ENCODE results near the gene CHRNA5.
"Not testable (repeated sequence)": the region's sequence is repeated elsewhere in the genome, so short reads cannot be mapped to it uniquely, and the experiment has no call there.

CHRNA5 gene

GRCh38 chr15:78565097-78565950 lies at the start of gene CHRNA5:
Gene CHRNA5 (plus strand): TSS chr15:78565520. CDS start chr15:78565720, 200 bp downstream.
- peak; percentile 41 for DNase-seq

GRCh38 chr15:78520035-78520434 lies 45.3 kb upstream of the CHRNA5 start:
- not testable (repeated sequence) for DNase-seq

GRCh38 chr15:78524230-78524629 lies 41.1 kb upstream of the CHRNA5 start:
- DNase-seq, result no peak

GRCh38 chr15:78527325-78527724 lies 38.0 kb upstream of the CHRNA5 start:
- no peak for DNase-seq

GRCh38 chr15:78533331-78533730 lies 32.0 kb upstream of the CHRNA5 start:
- no peak for DNase-seq

- DNase-seq, result no peak
Measured at GRCh38 chr15:78536134-78536533, 29.2 kb upstream of the CHRNA5 start.

GRCh38 chr15:78537266-78537905 lies 27.9 kb upstream of the CHRNA5 start:
- DNase-seq, result no peak

- DNase-seq, result no peak
Measured at GRCh38 chr15:78538358-78538757, 27.0 kb upstream of the CHRNA5 start.

GRCh38 chr15:78539464-78540140 lies 25.7 kb upstream of the CHRNA5 start:
- not testable (repeated sequence) for DNase-seq

- DNase-seq, result peak; percentile 91
Measured at GRCh38 chr15:78540141-78540870, 25.0 kb upstream of the CHRNA5 start, which contains the start of gene PSMA4. Gene PSMA4 (plus strand): TSS chr15:78540444. CDS start chr15:78541928, 1,484 bp downstream.

GRCh38 chr15:78540871-78541743 lies 24.2 kb upstream of the CHRNA5 start:
- no peak for DNase-seq

GRCh38 chr15:78541744-78542034 lies 23.6 kb upstream of the CHRNA5 start:
- DNase-seq, result no peak

GRCh38 chr15:78542647-78543046 lies 22.7 kb upstream of the CHRNA5 start:
- no peak for DNase-seq

- DNase-seq, result no peak
Measured at GRCh38 chr15:78550194-78550593, 15.1 kb upstream of the CHRNA5 start.

GRCh38 chr15:78550815-78551214 lies 14.5 kb upstream of the CHRNA5 start:
- no peak for DNase-seq

- DNase-seq, result no peak
Measured at GRCh38 chr15:78551902-78552301, 13.4 kb upstream of the CHRNA5 start.

GRCh38 chr15:78552597-78552996 lies 12.7 kb upstream of the CHRNA5 start:
- no peak for DNase-seq

- DNase-seq, result not testable (repeated sequence)
Measured at GRCh38 chr15:78560201-78560600, 5.1 kb upstream of the CHRNA5 start.

- DNase-seq, result no peak
Measured at GRCh38 chr15:78561490-78561889, 3.8 kb upstream of the CHRNA5 start.

GRCh38 chr15:78563092-78563491 lies 2.2 kb upstream of the CHRNA5 start:
- DNase-seq, result no peak

GRCh38 chr15:78564743-78565096 lies 600 bp upstream of the CHRNA5 start:
- DNase-seq, result no peak

Measured in activated effector memory CD4-positive, alpha-beta T cell treated with Interleukin-2 at 50 U/mL for 16 hours (primary cell).